GM12892 (cell line): Measurements from ENCODE around the gene UGT3A2.

Experiments used
- POLR2A ChIP-seq: IDR thresholded peaks from 2 replicates; pipeline ENCODE4 v1.6.1; 2011; ENCODE audit warnings: low read depth, low read length, control low read depth
- POLR2AphosphoS5 ChIP-seq: IDR thresholded peaks from 2 replicates; pipeline ENCODE4 v1.6.1; 2011; ENCODE audit warnings: low read depth, low read length, control low read depth

DNA sequence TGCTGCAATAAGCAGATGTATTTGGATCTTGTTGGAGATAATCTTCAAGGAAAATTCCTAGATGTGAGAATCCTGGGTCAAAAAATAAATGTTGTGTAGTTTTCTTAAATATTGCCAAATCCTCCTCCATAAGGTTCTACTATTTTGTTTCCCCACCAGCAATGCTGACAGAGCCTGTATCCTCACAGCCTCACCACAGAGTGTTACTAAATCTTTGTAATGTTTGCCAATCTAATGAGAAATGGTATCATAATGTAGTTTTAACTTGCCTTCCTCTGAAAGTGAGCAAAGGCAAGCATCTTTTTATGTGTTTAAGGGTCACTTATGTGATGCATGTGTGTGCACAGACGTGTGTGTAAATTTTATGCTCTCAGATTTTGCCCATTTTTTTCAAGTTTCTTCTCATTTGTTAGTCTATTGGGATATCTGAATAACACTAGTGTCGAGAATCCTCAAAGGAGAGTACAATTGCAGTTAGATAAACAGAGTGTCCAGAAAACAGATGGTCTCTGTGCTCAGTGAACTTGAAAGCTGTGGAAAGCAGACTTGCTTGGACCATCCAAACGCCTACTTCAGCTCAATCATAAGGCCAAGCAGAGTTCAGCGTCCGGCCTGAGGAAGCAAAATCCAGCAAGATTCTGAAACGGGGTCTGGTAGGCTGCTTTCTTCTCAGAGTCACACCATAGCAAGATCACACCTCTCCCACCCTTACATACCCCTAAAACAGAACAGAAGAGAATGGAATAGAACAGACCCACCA lies 39.8 kb downstream of the UGT3A2 start:
- TF ChIP-seq POLR2A (no peak), POLR2AphosphoS5 (no peak)
